K562 (cell line): Measurements from ENCODE around the gene SERHL2. TPM values are rescaled to one million over a fixed set of nuclear protein-coding genes. Genes with fewer than 3 reads are reported as not detected.

Source experiments
- ATAC-seq: fragments of 200-7000 bp; cut with Tn5 transposase; 3 replicates; pipeline ENCODE4 v1.9.1; 2020; ENCODE audit warnings: moderate library complexity
- BruUV-seq: library from RNA; stranded (reverse); fragments of 400-500 nt; replicated peaks from 2 replicates; lab custom pipeline; 2021; lab: Mats Ljungman, UMichigan
- CTCF ChIA-PET: fragments of 300-600 bp; formaldehyde crosslinking; extraction: SDS; loops from one replicate; lab custom pipeline; 2021; ENCODE audit warnings: low intra/inter-chr PET ratio; lab: Yijun Ruan, JAX
- POLR2A ChIA-PET: fragments of 300-600, 350-650 bp; sonication (Branson Sonifier 250); formaldehyde crosslinking; extraction: SDS; loops from one replicate; lab custom pipeline; 2021; ENCODE audit warnings: antibody characterized with exemption, inconsistent platforms; lab: Yijun Ruan, JAX
- DNase-seq, 4 experiments: peaks; one replicate each; pipeline versions ENCODE4 v3.0.0 to v3.0.0-alpha.2; 2011 to 2018; ENCODE audit warnings: low spot score in 3 of 4, mixed read lengths in 3 of 4; ENCODE audit errors: extremely low read depth in 1 of 4
- FAIRE-seq: peaks from 2 replicates; lab custom pipeline; 2011; peaks lifted over from hg19 to GRCh38; lab: Jason Lieb, UNC
- H2AFZ ChIP-seq: 2 replicates; pipeline ENCODE4 v1.6.0; 2011; ENCODE audit warnings: low read depth, low read length, control low read depth, inconsistent platforms
- H3K27ac ChIP-seq: fragments of 200-600 bp; 3 replicates; pipeline ENCODE4 v1.8.0; 2011; ENCODE audit warnings: low read depth, mild to moderate bottlenecking, control low read depth, inconsistent platforms, low read length, moderate library complexity, mixed read lengths; ENCODE audit errors: extremely low read depth
- H3K27me3 ChIP-seq, 2 experiments: fragments of 300-600 bp in 1 of 2; 2 replicates in 1 of 2; 3 replicates in 1 of 2; pipeline versions ENCODE4 v1.6.0 to v1.8.0; 2011; ENCODE audit warnings: inconsistent platforms in 2 of 2, low read length in 2 of 2, mild to moderate bottlenecking in 1 of 2, mixed read lengths in 1 of 2, moderate library complexity in 1 of 2; ENCODE audit not compliant: control insufficient read depth in 2 of 2, insufficient read depth in 2 of 2
- H3K36me3 ChIP-seq: fragments of 300-600 bp; 3 replicates; pipeline ENCODE4 v1.8.0; 2011; ENCODE audit warnings: mild to moderate bottlenecking, low read length, inconsistent platforms; ENCODE audit not compliant: control insufficient read depth, insufficient read depth
- H3K4me1 ChIP-seq, 2 experiments: fragments of 200-600 bp in 1 of 2; replicated peaks in 1 of 2; 2 replicates in 1 of 2; 3 replicates in 1 of 2; pipeline versions ENCODE4 v1.5.1 to v1.8.0; 2011; ENCODE audit warnings: inconsistent platforms in 2 of 2, low read length in 2 of 2, mild to moderate bottlenecking in 1 of 2, mixed read lengths in 1 of 2, moderate library complexity in 1 of 2; ENCODE audit not compliant: control insufficient read depth in 2 of 2, insufficient read depth in 2 of 2
- H3K4me2 ChIP-seq: 2 replicates; pipeline ENCODE4 v1.6.1; 2011; ENCODE audit warnings: low read length, control low read depth, inconsistent platforms, mixed read lengths; ENCODE audit not compliant: insufficient read depth
- H3K4me3 ChIP-seq: fragments of 200-600 bp; sonication (generic), shearing (Covaris generic); 2 replicates; pipeline ENCODE4 v1.5.1; 2016; ENCODE audit warnings: control low read depth, inconsistent platforms
- H3K79me2 ChIP-seq: fragments of 200-600 bp; 3 replicates; pipeline ENCODE4 v1.8.0; 2011; ENCODE audit warnings: low read length, inconsistent platforms; ENCODE audit not compliant: control insufficient read depth, insufficient read depth
- H3K9ac ChIP-seq, 2 experiments: 2 replicates each; pipeline versions ENCODE4 v1.6.0 to v1.6.1; 2011; ENCODE audit warnings: low read depth in 2 of 2, low read length in 2 of 2, control low read depth in 1 of 2, inconsistent platforms in 1 of 2, mild to moderate bottlenecking in 1 of 2, mixed read lengths in 1 of 2; ENCODE audit not compliant: insufficient read depth in 1 of 2
- H3K9me1 ChIP-seq: one replicate; pipeline ENCODE4 v1.6.0; 2011; ENCODE audit warnings: inconsistent platforms, mild to moderate bottlenecking, low read length, moderate library complexity; ENCODE audit not compliant: control insufficient read depth, insufficient read depth
- H3K9me3 ChIP-seq: replicated peaks from 2 replicates; pipeline ENCODE4 v1.5.1; 2011; ENCODE audit warnings: low read depth, low read length, inconsistent platforms; ENCODE audit not compliant: control insufficient read depth, insufficient read depth
- H4K20me1 ChIP-seq: replicated peaks from 2 replicates; pipeline ENCODE4 v1.6.1; 2011; ENCODE audit warnings: low read length, inconsistent platforms, mixed read lengths; ENCODE audit not compliant: control insufficient read depth, insufficient read depth
- C11orf30 ChIP-seq: fragments of 450-650 bp; IDR thresholded peaks from 2 replicates; pipeline ENCODE4 v1.6.1; 2016; ENCODE audit warnings: low read depth, mild to moderate bottlenecking
- EHMT2 ChIP-seq: fragments of 450-650 bp; IDR thresholded peaks from 2 replicates; pipeline ENCODE4 v1.6.1; 2018; ENCODE audit warnings: antibody characterized with exemption
- EP400 ChIP-seq: fragments of 450-650 bp; IDR thresholded peaks from 2 replicates; pipeline ENCODE4 v1.6.1; 2017; ENCODE audit warnings: antibody characterized with exemption, mild to moderate bottlenecking, moderate library complexity
- HNRNPK ChIP-seq: fragments of 200-400 bp; formaldehyde crosslinking; IDR thresholded peaks from one replicate; pipeline ENCODE4 v1.6.1; 2018; ENCODE audit warnings: mild to moderate bottlenecking, low read depth, low read length; ENCODE audit not compliant: poor library complexity, severe bottlenecking
- POLR3A ChIP-seq: IDR thresholded peaks from 2 replicates; pipeline ENCODE4 v1.6.1; 2011; ENCODE audit warnings: borderline replicate concordance, mild to moderate bottlenecking, moderate library complexity; ENCODE audit not compliant: insufficient read length, insufficient read depth; ENCODE audit errors: extremely low read depth
- TEAD4 ChIP-seq, 2 experiments: sonication (generic) in 1 of 2; formaldehyde crosslinking in 1 of 2; IDR thresholded peaks; 2 replicates each; pipeline versions ENCODE4 v1.6.1 to v1.8.0; 2012 to 2022; ENCODE audit warnings: borderline replicate concordance in 1 of 2, inconsistent platforms in 1 of 2, low read length in 1 of 2, mild to moderate bottlenecking in 1 of 2, missing genetic modification reagents in 1 of 2
- WGBS: fragments of 100-300 bp; shearing (Covaris generic); methylation state at CpG from one replicate; pipeline ENCODE4 v1.1.6; 2016; ENCODE audit warnings: low coverage, mixed read lengths; ENCODE audit not compliant: insufficient coverage; ENCODE audit errors: missing lambda C conversion rate; 5-methylcytosine and 5-hydroxymethylcytosine counted together
- in situ Hi-C: fragments of 300-500 bp; cut with MboI; formaldehyde crosslinking; loops from 4 replicates; pipeline ENCODE4 v1.15.0; 2018; ENCODE audit warnings: inconsistent platforms, mixed read lengths
- intact Hi-C: fragments of 100-400 bp; cut with micrococcal nuclease; formaldehyde crosslinking; loops from 2 replicates; pipeline ENCODE4 v1.14.2; 2022
- polyA plus RNA-seq, 8 experiments: library from polyadenylated mRNA; depleted of rRNA in 4 of 8; stranded (reverse) in 5 of 8; unstranded in 3 of 8; fragments of >200 nt; fragmentation: Nextera tagmentation in 2 of 8; fragmentation: Illumina TruSeq in 1 of 8; extraction: Ambion mirVana in 2 of 8; extraction: Trizol in 1 of 8; gene quantifications; 2 replicates each; pipeline versions ENCODE4 v1.2.1 to v1.2.3, GENCODE V29; 2011 to 2014; ENCODE audit warnings: inconsistent platforms in 1 of 8, missing spikeins in 1 of 8
- total RNA-seq, 7 experiments: library from RNA; depleted of rRNA in 6 of 7; stranded (reverse); fragments of >200 nt in 6 of 7; fragmentation: Illumina TruSeq in 2 of 7; extraction: Trizol in 2 of 7; gene quantifications; 2 replicates each; pipeline versions ENCODE4 v1.2.1 to v1.2.3, GENCODE V29; 2011 to 2021; ENCODE audit warnings: low replicate concordance in 1 of 7
- TF ChIP-seq, protein P1 (sequence below): sonication (generic); formaldehyde crosslinking; IDR thresholded peaks from 2 replicates; pipeline ENCODE4 v1.8.0; 2022; ENCODE audit warnings: missing genetic modification reagents, mild to moderate bottlenecking, borderline replicate concordance

Gene SERHL2
- total and polyA plus RNA-seq, 9 of the 15 experiments (the other 6 are each of a cell fraction or from before 2014, with no cell fraction given): 19.9 to 62.6 (median 25.2) TPM

- POLR2A ChIA-PET: interaction anchor here (0.8 to 1.5 kb wide), 4 partner anchors 12 to 47 kb away, joined by 3 to 4 read pairs (median 3); no protein-coding TSS in a partner anchor
- CTCF ChIA-PET: no interaction called here
- Histone ChIP-seq H3K4me1 (peaks cover 7 to 16% of the 10 kb centered on the region in 2 experiments; a peak in 4 of 5 replicates), H2AFZ (no peak overlapping the region), H3K27me3 (no peaks in the 10 kb centered on the region), H3K9ac (peak overlapping the region in 1 of 2 experiments; percentile 36; a peak in 1 of 4 replicates), H3K4me3 (no peak overlapping the region), H4K20me1 (0 out of 2 replicates have a peak, but pooled peaks cover 17% of the 10 kb centered on the region), H3K27ac (no peak overlapping the region), H3K9me1 (no peaks in the 10 kb centered on the region), H3K4me2 (no peak overlapping the region), H3K36me3 (peaks cover 57% of the 10 kb centered on the region; the same call in 2 of the 3 replicates), H3K79me2 (peaks cover 84% of the 10 kb centered on the region), H3K9me3 (no peaks in the 10 kb centered on the region)
- intact Hi-C loops: no loop called here
- WGBS: 93% methylated on average over 4 of the region's 5 CpGs
- DNase-seq (no peak), ATAC-seq (no peak), FAIRE-seq (no peak)
- TF ChIP-seq EP400 (no peak), TEAD4 (IDR thresholded peaks at IDR 0.05; ENCODE audit: low read length) (no peak), TEAD4 (CRISPR knock-in tag; IDR thresholded peaks at IDR 0.05; ENCODE audit: borderline replicate concordance) (no peak), HNRNPK (no peak), C11orf30 (no peak), POLR3A (no peak), EHMT2 (no peak)
- TF ChIP-seq, protein P1, sequence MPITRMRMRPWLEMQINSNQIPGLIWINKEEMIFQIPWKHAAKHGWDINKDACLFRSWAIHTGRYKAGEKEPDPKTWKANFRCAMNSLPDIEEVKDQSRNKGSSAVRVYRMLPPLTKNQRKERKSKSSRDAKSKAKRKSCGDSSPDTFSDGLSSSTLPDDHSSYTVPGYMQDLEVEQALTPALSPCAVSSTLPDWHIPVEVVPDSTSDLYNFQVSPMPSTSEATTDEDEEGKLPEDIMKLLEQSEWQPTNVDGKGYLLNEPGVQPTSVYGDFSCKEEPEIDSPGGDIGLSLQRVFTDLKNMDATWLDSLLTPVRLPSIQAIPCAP: no peak
- in situ Hi-C loops: no loop called here
- BruUV-seq: no TSS peak
These were observed 56.4 kb downstream of the SERHL2 start for GRCh38 chr22:42610186-42610585.
